ENCODE measurements around the gene ABTB1. TPM values are rescaled to one million over a fixed set of nuclear protein-coding genes. Genes with fewer than 3 reads are reported as not detected.

The ABTB1 gene
- total and polyA plus RNA-seq, 2 experiments from 2014 or later = 3.7 to 5.7 TPM

- ATAC-seq (no peak), DNase-seq (ENCODE audit: low spot score) (no peak)
- peaks cover 12% of the 10 kb centered on the region for H3K27me3 Mint-ChIP-seq (ENCODE audit: insufficient read depth, low read depth, poor library complexity)
- Histone ChIP-seq H3K27me3 (ENCODE audit: insufficient read depth) (no peaks in the 10 kb centered on the region), H3K36me3 (ENCODE audit: insufficient read depth) (no peaks in the 10 kb centered on the region), H3K27ac (ENCODE audit: low read depth) (no peak overlapping the region), H3F3A (replicated peaks; ENCODE audit: low read depth) (no peaks in the 10 kb centered on the region), H3K79me2 (replicated peaks; ENCODE audit: insufficient read depth) (no peaks in the 10 kb centered on the region), H3K9me2 (ENCODE audit: insufficient read depth) (0 out of 2 replicates have a peak, but pooled peaks cover 4% of the 10 kb centered on the region), H4K20me1 (replicated peaks; ENCODE audit: insufficient read depth) (no peaks in the 10 kb centered on the region), H3K4me2 (no peak overlapping the region), H2AFZ (no peak overlapping the region), H3K4me1 (ENCODE audit: insufficient read depth) (peaks cover 6% of the 10 kb centered on the region; the same call in 1 of the 2 replicates), H3K4me3 (no peak overlapping the region)
- no peaks in the 10 kb centered on the region for H3K36me3 Mint-ChIP-seq (ENCODE audit: low read depth)
- no peak overlapping the region for H3K27ac Mint-ChIP-seq
- H3K4me1 Mint-ChIP-seq = peaks cover 18% of the 10 kb centered on the region
- no peak overlapping the region for H3K4me3 Mint-ChIP-seq
- TF ChIP-seq ZNF114 (CRISPR knock-in tag; IDR thresholded peaks at IDR 0.05) (no peak), EZH2phosphoT487 (IDR thresholded peaks at IDR 0.05; ENCODE audit: unreplicated experiment) (no peak), EZH2 (IDR thresholded peaks at IDR 0.05; ENCODE audit: low read depth, unreplicated experiment) (no peak), POLR2AphosphoS5 (IDR thresholded peaks at IDR 0.05; ENCODE audit: low read depth) (no peak), STAT1 (IDR thresholded peaks at IDR 0.05; ENCODE audit: unreplicated experiment) (no peak), ZNF331 (CRISPR knock-in tag; IDR thresholded peaks at IDR 0.05; ENCODE audit: low read depth) (no peak), CREB1 (CRISPR knock-in tag; IDR thresholded peaks at IDR 0.05; ENCODE audit: low read depth) (no peak), NANOG (IDR thresholded peaks at IDR 0.05; ENCODE audit: borderline replicate concordance) (no peak), JUNB (IDR thresholded peaks at IDR 0.05; ENCODE audit: unreplicated experiment) (no peak), REST (IDR thresholded peaks at IDR 0.05; ENCODE audit: unreplicated experiment) (no peak), ETS1 (IDR thresholded peaks at IDR 0.05) (no peak)
- TF ChIP-seq, protein P1, sequence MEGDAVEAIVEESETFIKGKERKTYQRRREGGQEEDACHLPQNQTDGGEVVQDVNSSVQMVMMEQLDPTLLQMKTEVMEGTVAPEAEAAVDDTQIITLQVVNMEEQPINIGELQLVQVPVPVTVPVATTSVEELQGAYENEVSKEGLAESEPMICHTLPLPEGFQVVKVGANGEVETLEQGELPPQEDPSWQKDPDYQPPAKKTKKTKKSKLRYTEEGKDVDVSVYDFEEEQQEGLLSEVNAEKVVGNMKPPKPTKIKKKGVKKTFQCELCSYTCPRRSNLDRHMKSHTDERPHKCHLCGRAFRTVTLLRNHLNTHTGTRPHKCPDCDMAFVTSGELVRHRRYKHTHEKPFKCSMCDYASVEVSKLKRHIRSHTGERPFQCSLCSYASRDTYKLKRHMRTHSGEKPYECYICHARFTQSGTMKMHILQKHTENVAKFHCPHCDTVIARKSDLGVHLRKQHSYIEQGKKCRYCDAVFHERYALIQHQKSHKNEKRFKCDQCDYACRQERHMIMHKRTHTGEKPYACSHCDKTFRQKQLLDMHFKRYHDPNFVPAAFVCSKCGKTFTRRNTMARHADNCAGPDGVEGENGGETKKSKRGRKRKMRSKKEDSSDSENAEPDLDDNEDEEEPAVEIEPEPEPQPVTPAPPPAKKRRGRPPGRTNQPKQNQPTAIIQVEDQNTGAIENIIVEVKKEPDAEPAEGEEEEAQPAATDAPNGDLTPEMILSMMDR (conservative IDR thresholded peaks at IDR 0.05; ENCODE audit: low read depth in 2 of 2) = no peak
- TF ChIP-seq, protein P2, sequence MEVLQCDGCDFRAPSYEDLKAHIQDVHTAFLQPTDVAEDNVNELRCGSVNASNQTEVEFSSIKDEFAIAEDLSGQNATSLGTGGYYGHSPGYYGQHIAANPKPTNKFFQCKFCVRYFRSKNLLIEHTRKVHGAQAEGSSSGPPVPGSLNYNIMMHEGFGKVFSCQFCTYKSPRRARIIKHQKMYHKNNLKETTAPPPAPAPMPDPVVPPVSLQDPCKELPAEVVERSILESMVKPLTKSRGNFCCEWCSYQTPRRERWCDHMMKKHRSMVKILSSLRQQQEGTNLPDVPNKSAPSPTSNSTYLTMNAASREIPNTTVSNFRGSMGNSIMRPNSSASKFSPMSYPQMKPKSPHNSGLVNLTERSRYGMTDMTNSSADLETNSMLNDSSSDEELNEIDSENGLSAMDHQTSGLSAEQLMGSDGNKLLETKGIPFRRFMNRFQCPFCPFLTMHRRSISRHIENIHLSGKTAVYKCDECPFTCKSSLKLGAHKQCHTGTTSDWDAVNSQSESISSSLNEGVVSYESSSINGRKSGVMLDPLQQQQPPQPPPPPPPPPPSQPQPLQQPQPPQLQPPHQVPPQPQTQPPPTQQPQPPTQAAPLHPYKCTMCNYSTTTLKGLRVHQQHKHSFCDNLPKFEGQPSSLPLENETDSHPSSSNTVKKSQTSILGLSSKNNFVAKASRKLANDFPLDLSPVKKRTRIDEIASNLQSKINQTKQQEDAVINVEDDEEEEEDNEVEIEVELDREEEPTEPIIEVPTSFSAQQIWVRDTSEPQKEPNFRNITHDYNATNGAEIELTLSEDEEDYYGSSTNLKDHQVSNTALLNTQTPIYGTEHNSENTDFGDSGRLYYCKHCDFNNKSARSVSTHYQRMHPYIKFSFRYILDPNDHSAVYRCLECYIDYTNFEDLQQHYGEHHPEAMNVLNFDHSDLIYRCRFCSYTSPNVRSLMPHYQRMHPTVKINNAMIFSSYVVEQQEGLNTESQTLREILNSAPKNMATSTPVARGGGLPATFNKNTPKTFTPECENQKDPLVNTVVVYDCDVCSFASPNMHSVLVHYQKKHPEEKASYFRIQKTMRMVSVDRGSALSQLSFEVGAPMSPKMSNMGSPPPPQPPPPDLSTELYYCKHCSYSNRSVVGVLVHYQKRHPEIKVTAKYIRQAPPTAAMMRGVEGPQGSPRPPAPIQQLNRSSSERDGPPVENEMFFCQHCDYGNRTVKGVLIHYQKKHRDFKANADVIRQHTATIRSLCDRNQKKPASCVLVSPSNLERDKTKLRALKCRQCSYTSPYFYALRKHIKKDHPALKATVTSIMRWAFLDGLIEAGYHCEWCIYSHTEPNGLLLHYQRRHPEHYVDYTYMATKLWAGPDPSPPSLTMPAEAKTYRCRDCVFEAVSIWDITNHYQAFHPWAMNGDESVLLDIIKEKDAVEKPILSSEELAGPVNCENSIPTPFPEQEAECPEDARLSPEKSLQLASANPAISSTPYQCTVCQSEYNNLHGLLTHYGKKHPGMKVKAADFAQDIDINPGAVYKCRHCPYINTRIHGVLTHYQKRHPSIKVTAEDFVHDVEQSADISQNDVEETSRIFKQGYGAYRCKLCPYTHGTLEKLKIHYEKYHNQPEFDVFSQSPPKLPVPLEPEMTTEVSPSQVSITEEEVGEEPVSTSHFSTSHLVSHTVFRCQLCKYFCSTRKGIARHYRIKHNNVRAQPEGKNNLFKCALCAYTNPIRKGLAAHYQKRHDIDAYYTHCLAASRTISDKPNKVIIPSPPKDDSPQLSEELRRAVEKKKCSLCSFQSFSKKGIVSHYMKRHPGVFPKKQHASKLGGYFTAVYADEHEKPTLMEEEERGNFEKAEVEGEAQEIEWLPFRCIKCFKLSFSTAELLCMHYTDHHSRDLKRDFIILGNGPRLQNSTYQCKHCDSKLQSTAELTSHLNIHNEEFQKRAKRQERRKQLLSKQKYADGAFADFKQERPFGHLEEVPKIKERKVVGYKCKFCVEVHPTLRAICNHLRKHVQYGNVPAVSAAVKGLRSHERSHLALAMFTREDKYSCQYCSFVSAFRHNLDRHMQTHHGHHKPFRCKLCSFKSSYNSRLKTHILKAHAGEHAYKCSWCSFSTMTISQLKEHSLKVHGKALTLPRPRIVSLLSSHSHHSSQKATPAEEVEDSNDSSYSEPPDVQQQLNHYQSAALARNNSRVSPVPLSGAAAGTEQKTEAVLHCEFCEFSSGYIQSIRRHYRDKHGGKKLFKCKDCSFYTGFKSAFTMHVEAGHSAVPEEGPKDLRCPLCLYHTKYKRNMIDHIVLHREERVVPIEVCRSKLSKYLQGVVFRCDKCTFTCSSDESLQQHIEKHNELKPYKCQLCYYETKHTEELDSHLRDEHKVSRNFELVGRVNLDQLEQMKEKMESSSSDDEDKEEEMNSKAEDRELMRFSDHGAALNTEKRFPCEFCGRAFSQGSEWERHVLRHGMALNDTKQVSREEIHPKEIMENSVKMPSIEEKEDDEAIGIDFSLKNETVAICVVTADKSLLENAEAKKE (CRISPR knock-in tag; IDR thresholded peaks at IDR 0.05) = no peak
- no peaks in the 10 kb centered on the region; the same call in 2 of the 3 replicates for H3K9me3 Mint-ChIP-seq
These were observed 15.3 kb downstream of the ABTB1 start for GRCh38 chr3:127688022-127688415.
